DND-41 (cell line): Measurements from ENCODE around the gene RPS29.

ENCODE experiments used
- ATAC-seq: fragments of 200-7000 bp; cut with Tn5 transposase; 3 replicates; pipeline ENCODE4 v1.9.1; 2021; ENCODE audit warnings: low read depth; ENCODE audit not compliant: insufficient read depth
- DNase-seq: peaks from one replicate; pipeline ENCODE4 v3.0.0-alpha.2; 2020
- H2AFZ ChIP-seq: 2 replicates; pipeline ENCODE4 v1.6.0; 2012; ENCODE audit warnings: low read depth, low read length
- H3K27ac ChIP-seq: 2 replicates; pipeline ENCODE4 v1.5.1; 2012; ENCODE audit warnings: low read length, inconsistent platforms
- H3K27me3 ChIP-seq: fragments of 200-600 bp; sonication (generic); 2 replicates; pipeline ENCODE4 v1.6.0; 2012; ENCODE audit warnings: low read length, mild to moderate bottlenecking, inconsistent platforms; ENCODE audit not compliant: insufficient read depth, poor library complexity
- H3K36me3 ChIP-seq: 2 replicates; pipeline ENCODE4 v1.5.1; 2012; ENCODE audit warnings: low read length, inconsistent platforms; ENCODE audit not compliant: insufficient read depth
- H3K4me1 ChIP-seq: 2 replicates; pipeline ENCODE4 v1.5.1; 2012; ENCODE audit warnings: mild to moderate bottlenecking, low read length; ENCODE audit not compliant: insufficient read depth
- H3K4me2 ChIP-seq: 2 replicates; pipeline ENCODE4 v1.6.0; 2012; ENCODE audit warnings: mild to moderate bottlenecking, moderate library complexity, low read length, inconsistent platforms; ENCODE audit not compliant: insufficient read depth
- H3K4me3 ChIP-seq, 2 experiments: fragments of 200-600 bp in 1 of 2; shearing (Covaris generic) in 1 of 2; 2 replicates each; pipeline ENCODE4 v1.5.1; 2012 to 2016; ENCODE audit warnings: inconsistent platforms in 2 of 2, low read length in 2 of 2, mild to moderate bottlenecking in 2 of 2, low read depth in 1 of 2, moderate library complexity in 1 of 2
- H3K79me2 ChIP-seq: 2 replicates; pipeline ENCODE4 v1.6.0; 2012; ENCODE audit warnings: low read length, inconsistent platforms; ENCODE audit not compliant: insufficient read depth
- H3K9ac ChIP-seq: 2 replicates; pipeline ENCODE4 v1.6.0; 2012; ENCODE audit warnings: low read depth, mild to moderate bottlenecking, inconsistent platforms, low read length, moderate library complexity
- H3K9me3 ChIP-seq: 2 replicates; pipeline ENCODE4 v1.5.1; 2012; ENCODE audit warnings: low read length, moderate library complexity, mild to moderate bottlenecking, inconsistent platforms; ENCODE audit not compliant: insufficient read depth, severe bottlenecking
- H4K20me1 ChIP-seq: 2 replicates; pipeline ENCODE4 v1.6.0; 2012; ENCODE audit warnings: low read length; ENCODE audit not compliant: insufficient read depth
- EZH2 ChIP-seq: IDR thresholded peaks from 3 replicates; pipeline ENCODE4 v1.6.1; 2012; ENCODE audit warnings: borderline replicate concordance, low read depth, mild to moderate bottlenecking, moderate library complexity, low read length, inconsistent platforms; ENCODE audit not compliant: severe bottlenecking
- TF ChIP-seq, protein P1 (sequence below): IDR thresholded peaks from 2 replicates; pipeline ENCODE4 v1.5.1; 2012; ENCODE audit warnings: borderline replicate concordance, low read length, moderate library complexity, mild to moderate bottlenecking; ENCODE audit not compliant: poor library complexity, severe bottlenecking; ENCODE audit errors: extremely low read depth

Gene RPS29

GRCh38 chr14:49559979-49560768 is 26.0 kb downstream of the RPS29 start:
- Histone ChIP-seq H4K20me1 (no peaks in the 10 kb centered on the region), H3K27me3 (no peaks in the 10 kb centered on the region)
- ATAC-seq: no peak

GRCh38 chr14:49553892-49554291 is 32.3 kb downstream of the RPS29 start:
- DNase-seq (no peak), ATAC-seq (no peak)
- TF ChIP-seq, protein P1, sequence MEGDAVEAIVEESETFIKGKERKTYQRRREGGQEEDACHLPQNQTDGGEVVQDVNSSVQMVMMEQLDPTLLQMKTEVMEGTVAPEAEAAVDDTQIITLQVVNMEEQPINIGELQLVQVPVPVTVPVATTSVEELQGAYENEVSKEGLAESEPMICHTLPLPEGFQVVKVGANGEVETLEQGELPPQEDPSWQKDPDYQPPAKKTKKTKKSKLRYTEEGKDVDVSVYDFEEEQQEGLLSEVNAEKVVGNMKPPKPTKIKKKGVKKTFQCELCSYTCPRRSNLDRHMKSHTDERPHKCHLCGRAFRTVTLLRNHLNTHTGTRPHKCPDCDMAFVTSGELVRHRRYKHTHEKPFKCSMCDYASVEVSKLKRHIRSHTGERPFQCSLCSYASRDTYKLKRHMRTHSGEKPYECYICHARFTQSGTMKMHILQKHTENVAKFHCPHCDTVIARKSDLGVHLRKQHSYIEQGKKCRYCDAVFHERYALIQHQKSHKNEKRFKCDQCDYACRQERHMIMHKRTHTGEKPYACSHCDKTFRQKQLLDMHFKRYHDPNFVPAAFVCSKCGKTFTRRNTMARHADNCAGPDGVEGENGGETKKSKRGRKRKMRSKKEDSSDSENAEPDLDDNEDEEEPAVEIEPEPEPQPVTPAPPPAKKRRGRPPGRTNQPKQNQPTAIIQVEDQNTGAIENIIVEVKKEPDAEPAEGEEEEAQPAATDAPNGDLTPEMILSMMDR: no peak
- no peak for TF ChIP-seq EZH2
- Histone ChIP-seq H3K4me3 (no peak overlapping the region), H3K79me2 (no peaks in the 10 kb centered on the region), H3K9me3 (no peaks in the 10 kb centered on the region), H3K4me2 (no peak overlapping the region), H4K20me1 (no peaks in the 10 kb centered on the region), H3K4me1 (no peaks in the 10 kb centered on the region), H3K9ac (no peak overlapping the region), H2AFZ (no peak overlapping the region), H3K27ac (no peak overlapping the region), H3K27me3 (no peaks in the 10 kb centered on the region), H3K36me3 (no peaks in the 10 kb centered on the region)

More at GRCh38 chr14:49559979-49560768, 26.0 kb downstream of the RPS29 start:
- no peak overlapping the region for H2AFZ ChIP-seq
- H3K9me3 ChIP-seq: no peaks in the 10 kb centered on the region
- H3K4me2 ChIP-seq: no peak overlapping the region
- no peak for DNase-seq
- no peak for TF ChIP-seq EZH2
- TF ChIP-seq, protein P1: no peak
- no peaks in the 10 kb centered on the region for H3K79me2 ChIP-seq
- H3K4me3 ChIP-seq: no peak overlapping the region
- no peak overlapping the region for H3K9ac ChIP-seq
- no peak overlapping the region for H3K27ac ChIP-seq
- H3K4me1 ChIP-seq: no peaks in the 10 kb centered on the region
- no peaks in the 10 kb centered on the region for H3K36me3 ChIP-seq

- Histone ChIP-seq H3K36me3 (no peaks in the 10 kb centered on the region), H3K4me1 (no peaks in the 10 kb centered on the region), H3K9ac (no peak overlapping the region), H2AFZ (no peak overlapping the region), H4K20me1 (no peaks in the 10 kb centered on the region), H3K27me3 (no peaks in the 10 kb centered on the region), H3K4me3 (no peak overlapping the region), H3K4me2 (no peak overlapping the region), H3K27ac (no peak overlapping the region), H3K9me3 (no peaks in the 10 kb centered on the region), H3K79me2 (no peaks in the 10 kb centered on the region)
- TF ChIP-seq, protein P1: no peak
- no peak for TF ChIP-seq EZH2
- ATAC-seq (no peak), DNase-seq (no peak)
Measured at GRCh38 chr14:49553106-49553505, 33.1 kb downstream of the RPS29 start.
